Activated CD4-positive, alpha-beta T cell treated with anti-CD3 and anti-CD28 coated beads, Interleukin-2, Interleukin-6, amounts not matched to agents 100 ng/mL and 50 ng/mL, durations not matched to agents 16 hours and 8 hours (primary cell): ENCODE measurements around the gene NCAPD3.
"Not testable (repeated sequence)": the region's sequence is repeated elsewhere in the genome, so short reads cannot be mapped to it uniquely, and the experiment has no call there.

ENCODE experiments used
- DNase-seq: peaks from one replicate; pipeline ENCODE4 v3.0.0-alpha.2; 2020

The NCAPD3 gene

DNA sequence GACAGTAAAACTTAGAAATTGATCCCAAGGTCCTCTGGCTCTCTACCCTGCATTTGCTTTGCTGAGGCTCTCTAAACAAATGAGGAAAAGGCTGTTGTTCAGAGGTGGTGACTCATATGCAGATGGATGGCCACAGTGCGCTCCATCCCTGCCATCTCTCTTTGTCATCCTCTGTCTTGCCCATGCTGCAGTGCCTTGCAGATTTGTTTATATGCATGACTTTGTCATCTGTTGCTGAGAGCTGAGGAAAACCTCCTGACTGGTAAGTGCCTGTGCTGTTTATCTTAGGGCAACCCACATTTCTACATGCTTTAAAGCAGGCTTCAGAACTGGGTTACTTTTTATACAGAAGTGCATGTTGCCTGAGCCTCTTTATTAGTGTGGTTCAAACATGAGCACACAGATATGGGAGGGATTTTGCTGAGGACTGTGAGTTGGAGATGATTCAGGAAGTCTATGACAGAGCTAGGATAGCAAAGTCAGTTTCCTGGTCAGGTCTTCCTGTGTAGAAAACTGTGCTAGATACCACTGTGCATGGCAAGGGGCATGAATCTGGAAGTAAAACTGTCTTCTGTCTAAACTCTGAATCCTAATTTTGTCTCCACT is 97.4 kb downstream of the NCAPD3 start:
- peak; percentile 13 for DNase-seq

DNA sequence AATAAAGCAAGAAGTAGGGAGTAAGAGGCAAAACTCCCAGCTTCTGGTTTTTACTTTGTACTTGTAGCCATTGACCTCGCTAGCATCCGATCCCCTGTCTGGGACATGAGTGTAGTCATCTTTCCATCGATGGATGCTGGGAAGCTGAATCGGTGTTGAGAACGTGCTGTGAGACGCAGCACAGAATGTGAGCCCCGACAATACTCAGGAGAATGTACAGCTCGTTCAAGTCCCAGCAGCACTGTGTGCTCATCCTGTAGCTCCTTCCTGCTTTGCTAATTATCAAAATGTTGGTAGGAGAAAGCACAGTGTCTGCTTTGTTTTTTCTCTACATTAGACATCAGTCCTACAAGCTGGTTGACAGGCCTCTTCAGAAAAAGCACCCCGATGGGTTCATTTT is 98.3 kb downstream of the NCAPD3 start:
- DNase-seq = no peak

DNA sequence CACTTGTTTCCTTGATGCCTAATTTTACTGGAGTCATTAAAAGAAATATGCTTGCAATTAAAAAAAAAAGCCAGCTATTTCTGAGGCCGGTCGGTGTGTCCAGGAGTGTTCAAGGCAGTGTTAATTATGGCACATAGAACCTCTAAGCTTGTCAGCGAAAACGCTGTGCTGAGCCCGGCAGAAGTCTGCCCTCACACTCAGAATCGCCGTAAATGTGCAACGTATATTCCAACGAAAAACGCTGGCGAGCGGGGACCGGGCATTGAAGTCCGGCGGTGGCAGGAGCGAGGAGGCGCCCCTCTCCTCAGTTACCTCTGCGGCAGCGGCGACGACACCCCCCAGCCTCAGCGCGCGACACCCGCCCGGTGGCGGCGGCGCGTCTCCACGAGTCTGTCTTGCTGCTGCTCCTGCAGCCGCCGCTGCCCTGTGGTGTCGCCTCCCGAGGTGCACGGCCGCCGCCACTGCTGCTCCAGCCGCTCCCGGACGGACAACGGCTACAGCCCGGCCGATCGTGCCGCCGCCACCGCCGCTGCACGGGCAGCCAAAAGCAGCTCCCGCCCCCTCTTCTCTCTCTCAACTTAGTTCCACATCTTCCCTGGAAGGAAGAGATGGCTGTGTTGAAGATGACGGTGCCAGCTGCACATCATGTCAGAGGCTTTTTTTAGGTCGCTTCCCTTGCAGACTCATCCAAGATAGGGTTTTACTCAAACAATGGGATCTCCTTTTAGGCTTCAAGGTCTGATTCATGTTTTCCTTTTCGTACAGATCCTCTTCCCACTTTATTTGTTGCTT is 98.9 kb downstream of the NCAPD3 start:
- DNase-seq = no peak

DNA sequence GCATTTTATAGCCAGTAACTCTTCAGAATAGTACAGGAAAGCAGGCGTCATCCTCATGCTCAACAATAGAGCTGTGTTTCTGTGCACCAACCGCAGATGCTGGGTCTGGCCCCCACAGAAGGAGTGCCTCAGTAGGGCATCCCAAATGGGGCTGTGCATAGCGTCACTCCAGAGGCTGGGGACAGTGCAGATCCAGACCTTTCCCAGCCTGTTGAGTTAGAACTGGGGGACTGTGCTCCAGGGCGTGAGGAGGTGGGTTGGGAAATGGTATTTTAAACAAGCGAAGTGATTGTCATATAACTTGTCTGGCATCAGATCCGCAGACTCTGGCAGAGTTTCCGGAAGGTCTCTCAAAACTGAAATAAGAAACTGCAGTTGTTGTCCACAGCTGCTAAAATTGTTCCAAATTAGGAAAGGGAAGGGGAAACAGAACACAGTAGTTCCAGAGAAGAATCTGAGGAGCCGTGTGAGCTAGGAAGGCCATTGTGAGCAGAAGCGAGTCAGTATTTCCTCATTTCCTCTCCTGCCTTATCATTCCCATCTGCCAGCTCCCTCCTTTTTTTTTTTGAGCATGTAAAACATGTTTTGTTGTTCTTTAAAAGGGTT is 102.7 kb downstream of the NCAPD3 start:
- DNase-seq = no peak

DNA sequence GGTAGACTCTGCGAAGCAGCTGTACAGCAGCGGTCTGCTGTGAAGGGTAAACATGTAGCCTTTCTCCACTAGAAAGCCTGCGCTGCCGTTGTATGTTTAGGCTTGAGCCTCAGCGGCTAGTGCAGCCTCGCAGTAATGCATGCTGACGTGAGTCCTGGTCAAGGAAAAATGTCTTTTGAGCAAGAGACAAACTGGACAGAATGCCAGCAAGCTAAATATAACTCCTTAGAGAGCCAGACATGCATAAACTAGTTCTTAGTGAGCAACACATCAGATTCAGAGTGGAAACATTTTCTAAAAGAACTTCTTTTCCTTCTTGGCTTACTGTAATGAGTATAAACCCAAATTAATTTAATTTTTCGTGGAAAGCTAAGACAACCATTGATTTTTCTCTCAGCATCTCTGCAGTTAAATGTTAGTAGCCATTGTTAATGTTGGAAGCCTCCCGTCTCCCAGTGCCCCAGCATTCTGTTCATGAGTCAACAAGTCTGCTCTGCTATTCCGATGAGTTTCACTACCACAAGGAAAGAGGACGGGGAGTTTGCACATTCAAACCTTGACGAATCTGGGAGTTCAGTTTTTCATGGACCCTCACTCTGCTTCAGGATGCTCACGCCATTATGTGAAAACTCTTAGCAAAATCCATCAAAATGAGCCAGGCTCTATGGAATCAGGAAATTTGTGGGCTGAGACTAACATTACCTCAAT is 103.5 kb downstream of the NCAPD3 start:
- DNase-seq = no peak

DNA sequence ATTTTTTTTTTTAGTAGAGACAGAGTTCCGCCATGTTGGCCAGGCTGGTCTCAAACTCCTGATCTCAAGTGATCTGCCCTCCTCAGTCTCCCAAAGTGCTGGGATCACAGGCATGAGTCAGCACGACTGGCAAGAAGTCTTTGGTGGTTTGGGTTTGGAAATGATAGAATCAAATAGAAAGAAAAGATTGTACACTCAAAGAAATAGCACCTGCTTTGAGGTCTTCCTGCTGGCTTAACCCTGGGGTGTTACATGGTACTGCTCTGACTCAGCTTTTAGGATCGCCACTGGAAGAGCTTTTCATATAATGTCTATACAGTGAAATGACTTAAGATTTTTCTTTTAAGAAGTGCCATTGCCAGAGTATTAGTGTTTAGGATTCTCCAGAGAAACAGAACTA is 104.7 kb downstream of the NCAPD3 start:
- peak; percentile 54 for DNase-seq

DNA sequence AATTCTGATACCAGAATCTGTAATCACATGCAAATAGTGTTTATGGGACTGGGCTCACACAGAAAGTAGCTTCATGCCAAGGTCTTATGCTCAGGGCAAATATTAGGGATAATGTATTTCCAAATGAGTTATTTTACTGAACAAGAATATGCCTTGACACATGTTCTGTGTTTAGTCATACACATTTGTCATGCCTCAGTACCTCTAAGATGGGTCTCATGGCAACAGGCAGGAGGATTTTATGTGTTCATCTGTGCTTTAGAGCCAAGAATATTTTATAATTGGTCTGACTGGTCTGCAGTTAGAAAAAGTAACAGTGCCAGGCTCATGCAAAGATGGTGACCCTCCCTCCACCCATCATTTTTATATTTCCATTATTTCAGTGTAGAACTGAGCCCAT is 105.8 kb downstream of the NCAPD3 start:
- no peak for DNase-seq

DNA sequence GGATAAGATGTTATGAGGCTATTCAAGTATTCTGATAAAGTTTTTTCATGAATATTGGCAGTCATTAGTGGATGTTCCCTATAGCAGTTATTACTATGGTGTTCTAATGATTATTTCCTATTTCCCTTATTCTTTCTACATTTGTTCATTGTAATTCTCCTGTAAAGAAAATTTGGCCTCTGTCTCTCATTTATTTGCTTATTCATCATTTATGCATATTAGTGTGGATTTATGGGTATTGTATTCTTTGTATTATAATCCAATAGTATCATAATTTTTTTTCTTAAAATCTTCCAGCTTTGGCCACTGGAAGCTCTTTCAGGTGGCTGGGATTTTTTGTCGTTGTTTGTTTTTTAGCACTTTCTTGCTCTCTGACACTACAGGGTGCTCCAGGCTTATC is 107.6 kb downstream of the NCAPD3 start:
- DNase-seq = no peak

DNA sequence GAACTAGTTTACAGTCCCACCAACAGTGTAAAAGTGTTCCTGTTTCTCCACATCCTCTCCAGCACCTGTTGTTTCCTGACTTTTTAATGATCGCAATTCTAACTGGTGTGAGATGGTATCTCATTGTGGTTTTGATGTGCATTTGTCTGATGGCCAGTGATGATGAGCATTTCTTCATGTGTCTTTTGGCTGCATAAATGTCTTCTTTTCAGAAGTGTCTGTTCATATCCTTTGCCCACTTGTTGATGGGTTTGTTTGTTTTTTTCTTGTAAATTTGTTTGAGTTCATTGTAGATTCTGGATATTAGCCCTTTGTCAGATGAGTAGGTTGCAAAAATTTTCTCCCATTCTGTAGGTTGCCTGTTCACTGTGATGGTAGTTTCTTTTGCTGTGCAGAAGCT is 110.0 kb downstream of the NCAPD3 start:
- not testable (repeated sequence) for DNase-seq

DNA sequence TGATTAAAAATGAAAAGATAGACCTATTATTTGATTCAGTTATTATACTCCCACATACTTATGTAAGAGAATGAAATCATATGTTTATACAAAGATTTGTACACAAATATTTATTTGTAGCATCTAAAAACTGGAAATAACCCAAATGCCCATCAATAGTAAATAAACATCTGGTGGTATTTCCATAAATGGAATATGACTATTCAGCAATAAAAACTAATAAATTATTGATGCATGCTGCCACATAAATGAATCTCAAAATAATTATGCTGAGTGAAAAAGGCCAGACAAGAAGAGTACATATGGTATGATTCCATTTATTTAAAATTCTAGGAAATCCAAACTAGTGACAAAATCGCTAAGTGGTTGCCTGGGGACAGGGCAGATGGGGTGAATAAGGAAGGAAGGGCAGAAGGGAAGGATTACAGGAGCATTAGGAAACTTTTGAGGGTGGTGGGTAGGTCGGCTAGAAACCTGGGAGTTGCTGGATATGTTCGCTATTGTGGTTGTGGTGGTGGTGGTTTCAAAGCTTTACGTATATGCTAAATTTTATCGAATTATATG is 113.4 kb downstream of the NCAPD3 start:
- DNase-seq = no peak
